ENCODE data around the gene MACROH2A1. TPM values are rescaled to one million over a fixed set of nuclear protein-coding genes. Genes with fewer than 3 reads are reported as not detected.

MACROH2A1 gene
- total RNA-seq, 1 donor from 2014 or later: 319 TPM

GRCh38 chr5:135445306-135445985 lies 46.4 kb upstream of the MACROH2A1 start:
- H3K9me3 Mint-ChIP-seq (ENCODE audit: low read depth): no peaks in the 10 kb centered on the region
- no peak overlapping the region for H3K27ac Mint-ChIP-seq
- H3K4me3 Mint-ChIP-seq (ENCODE audit: low read depth): no peak overlapping the region
- no peak for TF ChIP-seq CTCF (IDR thresholded peaks at IDR 0.05; ENCODE audit: unreplicated experiment)
- DNase-seq (ENCODE audit: low spot score, unreplicated experiment): no peak
- H3K27me3 Mint-ChIP-seq: peaks cover 17% of the 10 kb centered on the region
- H3K36me3 Mint-ChIP-seq (ENCODE audit: insufficient read depth): no peaks in the 10 kb centered on the region
- peaks cover 6% of the 10 kb centered on the region for H3K4me1 Mint-ChIP-seq (ENCODE audit: low read depth)

GRCh38 chr5:135444881-135445280 lies 45.9 kb upstream of the MACROH2A1 start:
- no peak for DNase-seq (ENCODE audit: low spot score, unreplicated experiment)

GRCh38 chr5:135444360-135444759 lies 45.3 kb upstream of the MACROH2A1 start:
- no peak for TF ChIP-seq CTCF (IDR thresholded peaks at IDR 0.05; ENCODE audit: unreplicated experiment)
- no peak overlapping the region for H3K4me3 Mint-ChIP-seq (ENCODE audit: low read depth)
- H3K4me1 Mint-ChIP-seq (ENCODE audit: low read depth): peaks cover 3% of the 10 kb centered on the region
- no peaks in the 10 kb centered on the region for H3K9me3 Mint-ChIP-seq (ENCODE audit: low read depth)
- H3K27ac Mint-ChIP-seq: no peak overlapping the region
- H3K36me3 Mint-ChIP-seq (ENCODE audit: insufficient read depth): no peaks in the 10 kb centered on the region
- peaks cover 17% of the 10 kb centered on the region for H3K27me3 Mint-ChIP-seq
- DNase-seq (ENCODE audit: low spot score, unreplicated experiment): no peak

More at GRCh38 chr5:135444881-135445280, 45.9 kb upstream of the MACROH2A1 start:
- Mint-ChIP-seq H3K9me3 (ENCODE audit: low read depth) (no peaks in the 10 kb centered on the region), H3K27me3 (peaks cover 17% of the 10 kb centered on the region), H3K27ac (no peak overlapping the region), H3K36me3 (ENCODE audit: insufficient read depth) (no peaks in the 10 kb centered on the region), H3K4me1 (ENCODE audit: low read depth) (peaks cover 3% of the 10 kb centered on the region), H3K4me3 (ENCODE audit: low read depth) (no peak overlapping the region)
- TF ChIP-seq CTCF (IDR thresholded peaks at IDR 0.05; ENCODE audit: unreplicated experiment): no peak

GRCh38 chr5:135443161-135443960 lies 44.3 kb upstream of the MACROH2A1 start:
- DNase-seq (ENCODE audit: low spot score, unreplicated experiment): no peak
- Mint-ChIP-seq H3K9me3 (ENCODE audit: low read depth) (no peaks in the 10 kb centered on the region), H3K27ac (no peak overlapping the region), H3K4me3 (ENCODE audit: low read depth) (no peak overlapping the region), H3K4me1 (ENCODE audit: low read depth) (peaks cover 3% of the 10 kb centered on the region), H3K36me3 (ENCODE audit: insufficient read depth) (no peaks in the 10 kb centered on the region), H3K27me3 (peaks cover 17% of the 10 kb centered on the region)
- TF ChIP-seq CTCF (IDR thresholded peaks at IDR 0.05; ENCODE audit: unreplicated experiment): no peak

- Mint-ChIP-seq H3K9me3 (ENCODE audit: low read depth) (no peaks in the 10 kb centered on the region), H3K4me1 (ENCODE audit: low read depth) (peaks cover 3% of the 10 kb centered on the region), H3K27ac (no peak overlapping the region), H3K4me3 (ENCODE audit: low read depth) (no peak overlapping the region), H3K27me3 (peaks cover 17% of the 10 kb centered on the region), H3K36me3 (ENCODE audit: insufficient read depth) (no peaks in the 10 kb centered on the region)
- no peak for DNase-seq (ENCODE audit: low spot score, unreplicated experiment)
- TF ChIP-seq CTCF (IDR thresholded peaks at IDR 0.05; ENCODE audit: unreplicated experiment): no peak
These were observed 43.6 kb upstream of the MACROH2A1 start for GRCh38 chr5:135442431-135443160.

Data from progenitor cell of endocrine pancreas (in vitro differentiated cells).